Immature natural killer cell (primary cell): Measurements from ENCODE around the gene SCMH1. TPM values are rescaled to one million over a fixed set of nuclear protein-coding genes. Genes with fewer than 3 reads are reported as not detected.
A peak's percentile ranks its signal among the peaks of the same experiment; 100 is the strongest.

Experiments
- DNase-seq, 3 donors: peaks; one replicate each; pipeline ENCODE4 v3.0.0; 2022; ENCODE audit warnings: mixed read lengths in 1 of 3
- H3K27ac Mint-ChIP-seq, 6 donors: one replicate each; pipeline ENCODE4 v1.8.0; 2020; ENCODE audit warnings: mixed read lengths in 6 of 6, mild to moderate bottlenecking in 5 of 6, inconsistent platforms in 4 of 6, moderate library complexity in 3 of 6
- H3K27me3 Mint-ChIP-seq, 3 donors: one replicate each; pipeline ENCODE4 v1.8.0; 2020 to 2021; ENCODE audit warnings: low read depth in 3 of 3, mild to moderate bottlenecking in 3 of 3, mixed read lengths in 3 of 3, moderate library complexity in 3 of 3, inconsistent platforms in 1 of 3
- H3K36me3 Mint-ChIP-seq, 3 donors: one replicate each; pipeline ENCODE4 v1.8.0; 2020; ENCODE audit warnings: mixed read lengths in 3 of 3, inconsistent platforms in 2 of 3, mild to moderate bottlenecking in 2 of 3
- H3K4me1 Mint-ChIP-seq, 2 donors: one replicate each; pipeline ENCODE4 v1.8.0; 2020; ENCODE audit warnings: inconsistent platforms in 2 of 2, mild to moderate bottlenecking in 2 of 2, mixed read lengths in 2 of 2, moderate library complexity in 1 of 2
- H3K4me3 Mint-ChIP-seq, 5 donors: one replicate each; pipeline ENCODE4 v1.8.0; 2020; ENCODE audit warnings: mild to moderate bottlenecking in 5 of 5, mixed read lengths in 5 of 5, inconsistent platforms in 3 of 5, moderate library complexity in 3 of 5
- H3K9me3 Mint-ChIP-seq, 6 donors: one replicate each; pipeline ENCODE4 v1.8.0; 2020; ENCODE audit warnings: mild to moderate bottlenecking in 6 of 6, mixed read lengths in 6 of 6, inconsistent platforms in 4 of 6, moderate library complexity in 3 of 6
- polyA plus RNA-seq, 3 donors: library from polyadenylated mRNA; unstranded; fragments of 300-500 nt; fragmentation: Illumina TruSeq; gene quantifications; one replicate each; pipeline ENCODE4 v1.2.3, GENCODE V29; 2021

SCMH1 gene
- polyA plus RNA-seq, 3 donors from 2014 or later, result 1.3 to 4.8 (median 4.6) TPM

- no peak overlapping the region for H3K4me3 Mint-ChIP-seq
- peaks cover 11 to 20% (median 15%) of the 10 kb centered on the region in 3 donors for H3K36me3 Mint-ChIP-seq
- H3K27me3 Mint-ChIP-seq, result peaks cover 0 to 2% (median 1%) of the 10 kb centered on the region in 3 donors
- no peak for DNase-seq
- no peaks in the 10 kb centered on the region for H3K9me3 Mint-ChIP-seq
- H3K27ac Mint-ChIP-seq, result no peak overlapping the region
- peaks cover 4 to 6% of the 10 kb centered on the region in 2 donors for H3K4me1 Mint-ChIP-seq
Observed at GRCh38 chr1:41030872-41031616, 211.1 kb downstream of the SCMH1 start.

- no peak for DNase-seq
- Mint-ChIP-seq H3K27ac (peak overlapping the region in 1 of 6 donors; percentile 55), H3K4me1 (peaks cover 8 to 9% of the 10 kb centered on the region in 2 donors), H3K27me3 (peaks cover 1 to 4% (median 2%) of the 10 kb centered on the region in 3 donors), H3K9me3 (no peaks in the 10 kb centered on the region), H3K4me3 (no peak overlapping the region), H3K36me3 (peaks cover 8 to 15% (median 11%) of the 10 kb centered on the region in 3 donors)
Observed at GRCh38 chr1:41028034-41028642, 214.0 kb downstream of the SCMH1 start.

- peak overlapping the region in 3 of 6 donors; percentile 77 to 85 (median 77) for H3K27ac Mint-ChIP-seq
- peaks cover 8 to 9% of the 10 kb centered on the region in 2 donors for H3K4me1 Mint-ChIP-seq
Observed at GRCh38 chr1:41025979-41026819, 215.9 kb downstream of the SCMH1 start.

GRCh38 chr1:41024953-41025352 lies 217.2 kb downstream of the SCMH1 start:
- Mint-ChIP-seq H3K27ac (no peak overlapping the region), H3K27me3 (peaks cover 2 to 4% (median 4%) of the 10 kb centered on the region in 3 donors), H3K36me3 (peaks cover 0 to 4% (median 3%) of the 10 kb centered on the region in 3 donors), H3K4me3 (no peak overlapping the region), H3K9me3 (no peaks in the 10 kb centered on the region), H3K4me1 (peaks cover 8 to 9% of the 10 kb centered on the region in 2 donors)
- DNase-seq, result no peak

More at GRCh38 chr1:41025979-41026819, 215.9 kb downstream of the SCMH1 start:
- Mint-ChIP-seq H3K36me3 (peaks cover 3 to 11% (median 6%) of the 10 kb centered on the region in 3 donors), H3K4me3 (no peak overlapping the region), H3K27me3 (peaks cover 2 to 6% (median 4%) of the 10 kb centered on the region in 3 donors), H3K9me3 (no peaks in the 10 kb centered on the region)
- DNase-seq, result no peak

GRCh38 chr1:41023279-41023990 lies 218.7 kb downstream of the SCMH1 start:
- Mint-ChIP-seq H3K4me3 (no peak overlapping the region), H3K4me1 (peaks cover 8 to 9% of the 10 kb centered on the region in 2 donors), H3K9me3 (no peaks in the 10 kb centered on the region), H3K36me3 (no peaks in the 10 kb centered on the region), H3K27me3 (peaks cover 0 to 10% (median 8%) of the 10 kb centered on the region in 3 donors), H3K27ac (no peak overlapping the region)
- no peak for DNase-seq

- Mint-ChIP-seq H3K27ac (no peak overlapping the region), H3K36me3 (no peaks in the 10 kb centered on the region), H3K9me3 (no peaks in the 10 kb centered on the region), H3K4me1 (peaks cover 8 to 9% of the 10 kb centered on the region in 2 donors), H3K27me3 (peaks cover 0 to 11% (median 11%) of the 10 kb centered on the region in 3 donors), H3K4me3 (no peak overlapping the region)
- DNase-seq, result no peak
Observed at GRCh38 chr1:41022424-41022823, 219.7 kb downstream of the SCMH1 start.

- H3K4me3 Mint-ChIP-seq, result no peak within 1 kb of the TSS
- DNase-seq, result no peak
- H3K4me1 Mint-ChIP-seq, result peaks cover 8 to 9% of the 10 kb centered on the region in 2 donors
- no peaks in the 10 kb centered on the region for H3K9me3 Mint-ChIP-seq
- no peaks in the 10 kb centered on the region for H3K36me3 Mint-ChIP-seq
- H3K27ac Mint-ChIP-seq, result peak within 1 kb of the TSS in 2 of 6 donors; percentile 8 to 74
- H3K27me3 Mint-ChIP-seq, result peaks cover 0 to 13% (median 11%) of the 10 kb centered on the region in 3 donors
Observed at GRCh38 chr1:41021526-41022308, 220.4 kb downstream of the SCMH1 start, which contains the start of gene SLFNL1. Gene SLFNL1, minus strand, starts transcription at chr1:41021725. Its CDS starts 1,065 bp downstream, at chr1:41020660.

- Mint-ChIP-seq H3K27me3 (peaks cover 0 to 15% (median 13%) of the 10 kb centered on the region in 3 donors), H3K9me3 (no peaks in the 10 kb centered on the region), H3K36me3 (no peaks in the 10 kb centered on the region), H3K27ac (no peak overlapping the region), H3K4me1 (no peaks in the 10 kb centered on the region), H3K4me3 (no peak overlapping the region)
- no peak for DNase-seq
Observed at GRCh38 chr1:41020654-41021053, 221.5 kb downstream of the SCMH1 start.

GRCh38 chr1:41020109-41020576 lies 222.0 kb downstream of the SCMH1 start:
- no peak overlapping the region for H3K27ac Mint-ChIP-seq
- H3K4me1 Mint-ChIP-seq, result no peaks in the 10 kb centered on the region
- DNase-seq, result no peak
- H3K36me3 Mint-ChIP-seq, result no peaks in the 10 kb centered on the region
- H3K9me3 Mint-ChIP-seq, result no peaks in the 10 kb centered on the region
- H3K4me3 Mint-ChIP-seq, result no peak overlapping the region
- H3K27me3 Mint-ChIP-seq, result peaks cover 0 to 15% (median 13%) of the 10 kb centered on the region in 3 donors

- H3K9me3 Mint-ChIP-seq, result no peaks in the 10 kb centered on the region
- peaks cover 0 to 3% of the 10 kb centered on the region in 2 donors for H3K4me1 Mint-ChIP-seq
- peaks cover 0 to 3% (median 0%) of the 10 kb centered on the region in 3 donors for H3K36me3 Mint-ChIP-seq
- no peak for DNase-seq
- peaks cover 0 to 13% (median 12%) of the 10 kb centered on the region in 3 donors for H3K27me3 Mint-ChIP-seq
- no peak overlapping the region for H3K4me3 Mint-ChIP-seq
- H3K27ac Mint-ChIP-seq, result peak overlapping the region in 1 of 6 donors; percentile 15
Observed at GRCh38 chr1:41019353-41019745, 222.8 kb downstream of the SCMH1 start.

GRCh38 chr1:41018018-41018410 lies 224.1 kb downstream of the SCMH1 start:
- H3K27ac Mint-ChIP-seq, result no peak overlapping the region
- no peak overlapping the region for H3K4me3 Mint-ChIP-seq

More at GRCh38 chr1:41018018-41018410, 224.1 kb downstream of the SCMH1 start:
- peaks cover 0 to 3% (median 0%) of the 10 kb centered on the region in 3 donors for H3K36me3 Mint-ChIP-seq
- peaks cover 0 to 3% of the 10 kb centered on the region in 2 donors for H3K4me1 Mint-ChIP-seq
- no peaks in the 10 kb centered on the region for H3K9me3 Mint-ChIP-seq
- H3K27me3 Mint-ChIP-seq, result peaks cover 0 to 13% (median 11%) of the 10 kb centered on the region in 3 donors
- DNase-seq, result no peak
